HG02642 (cell line): Measurements from ENCODE around the gene GRID2IP.
A peak's percentile ranks its signal among the peaks of the same experiment; 100 is the strongest.
"Not testable (repeated sequence)": the region's sequence is repeated elsewhere in the genome, so short reads cannot be mapped to it uniquely, and the experiment has no call there.

ENCODE experiments used
- ATAC-seq: cut with Tn5 transposase; IDR thresholded peaks from one replicate; pipeline ENCODE4 v1.9.1; 2021; ENCODE audit warnings: mild to moderate bottlenecking; ENCODE audit not compliant: unreplicated experiment, poor library complexity

GRID2IP gene

DNA sequence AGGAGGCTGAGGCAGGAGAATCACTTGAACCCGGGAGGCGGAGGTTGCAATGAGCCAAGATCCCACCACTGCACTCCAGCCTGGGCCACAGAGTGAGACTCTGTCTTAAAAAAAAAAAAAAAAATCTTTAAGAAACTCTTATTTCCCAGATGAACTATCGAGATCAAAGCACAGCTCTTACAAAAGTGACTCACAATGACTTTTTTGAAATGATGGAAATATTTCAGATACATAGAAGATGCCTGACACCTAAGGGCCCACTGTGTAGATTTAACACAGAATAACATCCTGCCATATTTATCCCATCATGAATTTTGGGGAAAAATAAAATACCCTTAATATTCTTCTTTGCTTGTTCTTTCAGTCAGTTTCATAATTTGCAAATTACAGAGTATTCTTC lies 92.6 kb downstream of the GRID2IP start:
- not testable (repeated sequence) for ATAC-seq

DNA sequence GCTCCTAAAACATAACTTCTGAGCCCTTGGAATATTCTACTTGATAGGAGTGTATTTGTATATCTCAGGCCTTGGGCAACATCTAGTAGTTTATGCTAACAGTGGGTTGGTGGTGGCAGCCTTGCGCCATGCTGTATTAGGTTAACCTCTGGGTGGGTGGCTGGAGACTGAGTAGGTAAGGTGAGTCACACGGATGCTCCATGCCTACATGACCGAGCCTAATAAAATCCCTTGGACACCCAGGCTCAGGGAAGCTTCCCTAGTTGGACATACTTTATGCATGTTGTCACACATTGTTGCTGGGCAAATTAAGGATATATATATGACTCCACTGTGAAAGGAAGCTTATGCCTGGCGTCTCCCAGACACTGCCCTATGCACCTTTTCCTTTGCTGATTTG lies 97.5 kb downstream of the GRID2IP start:
- no peak for ATAC-seq

DNA sequence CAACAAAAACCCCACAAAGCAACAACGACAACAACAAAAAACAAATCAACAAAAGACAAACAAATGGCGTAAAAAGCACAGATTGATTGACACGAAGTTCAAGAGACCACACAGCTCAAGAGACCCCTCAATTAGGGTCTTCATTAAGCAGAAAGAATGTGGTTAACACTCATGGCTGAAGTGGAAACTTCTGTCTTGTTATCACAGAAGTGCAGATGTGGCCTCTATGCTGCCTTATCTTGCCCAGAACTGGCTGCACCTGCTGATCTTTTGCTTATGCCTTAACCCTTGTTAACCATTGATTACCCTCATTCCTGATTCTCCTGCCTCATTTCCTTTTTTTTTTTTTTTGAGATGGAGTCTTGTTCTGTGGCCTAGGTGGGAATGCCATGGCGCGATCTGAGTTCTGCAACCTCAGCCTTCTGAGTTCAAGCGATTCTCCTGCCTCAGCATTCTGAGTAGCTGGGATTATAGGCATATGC lies 100.0 kb downstream of the GRID2IP start:
- ATAC-seq = no peak

DNA sequence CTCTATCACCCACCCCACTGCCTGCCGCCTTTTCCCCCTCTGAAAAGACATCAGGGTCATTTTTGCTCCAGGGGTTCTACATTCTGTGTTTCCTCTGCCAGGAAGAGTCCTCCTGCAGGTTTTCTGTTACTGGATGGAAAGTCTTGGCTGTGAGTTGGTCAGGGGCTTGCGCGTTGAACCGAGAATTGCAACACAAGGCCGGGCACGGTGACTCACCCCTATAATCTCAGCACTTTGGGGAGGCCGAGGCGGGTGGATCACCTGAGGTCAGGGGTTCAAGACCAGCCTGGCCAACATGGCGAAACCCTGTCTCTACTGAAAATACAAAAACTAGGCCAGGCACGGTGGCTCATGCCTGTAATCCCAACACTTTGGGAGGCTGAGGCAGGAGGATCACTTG lies 100.7 kb downstream of the GRID2IP start:
- ATAC-seq = not testable (repeated sequence)

DNA sequence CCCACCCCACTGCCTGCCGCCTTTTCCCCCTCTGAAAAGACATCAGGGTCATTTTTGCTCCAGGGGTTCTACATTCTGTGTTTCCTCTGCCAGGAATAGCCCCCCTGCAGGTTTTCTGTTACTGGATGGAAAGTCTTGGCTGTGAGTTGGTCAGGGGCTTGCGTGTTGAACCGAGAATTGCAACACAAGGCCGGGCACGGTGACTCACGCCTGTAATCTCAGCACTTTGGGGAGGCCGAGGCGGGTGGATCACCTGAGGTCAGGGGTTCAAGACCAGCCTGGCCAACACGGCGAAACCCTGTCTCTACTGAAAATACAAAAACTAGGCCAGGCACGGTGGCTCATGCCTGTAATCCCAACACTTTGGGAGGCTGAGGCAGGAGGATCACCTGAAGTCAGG lies 101.4 kb downstream of the GRID2IP start:
- ATAC-seq = not testable (repeated sequence)

DNA sequence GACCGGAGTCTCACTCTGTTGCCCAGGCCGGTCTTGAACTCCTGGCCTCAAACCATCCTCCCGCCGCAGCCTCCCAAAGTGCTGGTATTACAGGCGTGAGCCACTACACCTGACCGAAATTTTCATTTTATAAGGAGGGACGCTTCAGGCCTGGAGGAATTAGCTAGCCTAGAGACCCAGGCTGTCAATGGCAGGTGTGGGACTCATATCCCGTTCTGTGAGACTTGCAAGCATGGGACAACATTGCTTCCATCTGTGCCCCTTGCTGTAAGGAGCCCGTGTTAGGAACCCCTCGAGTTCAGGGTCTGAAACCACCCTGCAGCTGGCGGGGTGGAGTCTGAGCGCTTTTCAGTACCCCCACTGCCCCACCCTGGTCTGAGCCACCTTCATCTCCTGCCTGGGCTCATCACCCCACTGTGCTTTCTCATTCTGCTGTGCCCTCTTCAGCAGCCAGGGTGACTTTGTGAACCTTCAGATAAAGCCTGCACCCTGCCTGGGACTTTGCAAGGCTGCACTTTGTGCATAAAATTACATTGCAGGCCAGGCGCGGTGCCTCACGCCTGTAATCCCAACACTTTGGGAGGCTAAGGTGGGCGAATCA lies 102.2 kb downstream of the GRID2IP start:
- ATAC-seq = no peak

DNA sequence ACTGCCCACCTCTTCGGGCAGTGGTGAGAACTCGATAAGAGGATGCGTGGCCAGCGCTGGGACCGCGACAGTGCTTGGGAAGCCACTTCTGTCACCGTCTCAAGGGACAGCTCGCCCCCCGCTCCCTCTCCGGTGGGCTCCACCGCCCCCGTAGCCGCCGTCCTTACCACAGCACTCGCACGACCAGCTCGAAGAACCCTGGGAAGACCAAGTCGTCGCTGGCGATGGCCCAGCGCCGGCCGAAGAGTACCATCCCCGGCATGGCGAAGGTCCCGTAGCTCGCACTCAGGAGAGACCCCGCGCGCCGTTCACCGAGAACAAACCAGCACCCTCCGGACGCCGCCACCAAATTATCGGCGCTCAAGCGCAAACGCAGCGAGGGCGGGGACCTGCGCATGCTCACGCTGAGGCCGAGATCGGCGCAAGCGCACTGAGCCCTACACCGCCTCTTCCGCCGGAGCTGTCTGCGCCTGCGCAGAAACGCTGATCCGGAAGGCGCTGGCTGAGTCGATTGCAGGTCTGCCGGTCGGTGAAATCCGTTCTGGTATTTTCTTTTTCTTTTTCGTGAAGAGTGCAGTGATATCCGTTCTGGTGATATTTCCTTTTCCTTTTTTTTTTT lies 103.6 kb downstream of the GRID2IP start, which contains the start of gene DAGLB:
Gene DAGLB, minus strand, starts transcription at position 374 of the 619 bp plus-strand sequence. Its CDS starts 112 bp downstream, at position 262.
- ATAC-seq = peak; percentile 87
